Keratinocyte (primary cell): ENCODE data around the gene ST3GAL5.

ENCODE experiments used
- EZH2 ChIP-seq: IDR thresholded peaks from one replicate; pipeline ENCODE4 v1.6.1; 2012; ENCODE audit warnings: inconsistent platforms, mild to moderate bottlenecking, low read length, moderate library complexity
- TF ChIP-seq, protein P1 (sequence below), 3 experiments: IDR thresholded peaks in 1 of 3; conservative IDR thresholded peaks in 1 of 3; optimal IDR thresholded peaks in 1 of 3; 2 replicates in 2 of 3; 3 replicates in 1 of 3; pipeline versions ENCODE3 to v1.5.1; 2011; ENCODE audit warnings: low read length in 3 of 3, mild to moderate bottlenecking in 3 of 3, moderate library complexity in 2 of 3, control low read depth in 1 of 3, inconsistent platforms in 1 of 3; ENCODE audit not compliant: insufficient read depth in 2 of 3; ENCODE audit errors: extremely low read depth in 1 of 3

DNA sequence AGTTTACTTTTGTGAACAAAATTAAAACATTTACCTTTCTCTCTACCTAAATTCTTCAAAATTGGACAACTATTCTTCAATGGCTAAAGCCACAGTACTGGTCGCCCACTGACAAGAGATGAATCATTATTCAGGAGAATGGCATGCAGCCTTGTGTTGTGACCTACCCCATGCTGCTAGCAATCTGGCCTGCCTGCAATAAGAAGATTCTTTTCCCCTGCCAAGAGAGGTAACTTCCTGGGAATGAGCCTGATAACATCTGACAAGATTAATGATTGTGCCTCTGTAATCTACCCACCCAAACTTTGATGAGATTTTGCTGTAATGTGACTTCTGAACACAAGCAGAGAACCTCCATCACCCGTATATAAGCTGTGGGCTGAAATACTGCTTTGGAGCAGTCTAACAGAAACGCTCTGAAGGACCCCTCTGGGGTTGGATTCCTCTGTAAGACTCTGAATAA, 47.0 kb upstream of the ST3GAL5 start:
- TF ChIP-seq, protein P1, sequence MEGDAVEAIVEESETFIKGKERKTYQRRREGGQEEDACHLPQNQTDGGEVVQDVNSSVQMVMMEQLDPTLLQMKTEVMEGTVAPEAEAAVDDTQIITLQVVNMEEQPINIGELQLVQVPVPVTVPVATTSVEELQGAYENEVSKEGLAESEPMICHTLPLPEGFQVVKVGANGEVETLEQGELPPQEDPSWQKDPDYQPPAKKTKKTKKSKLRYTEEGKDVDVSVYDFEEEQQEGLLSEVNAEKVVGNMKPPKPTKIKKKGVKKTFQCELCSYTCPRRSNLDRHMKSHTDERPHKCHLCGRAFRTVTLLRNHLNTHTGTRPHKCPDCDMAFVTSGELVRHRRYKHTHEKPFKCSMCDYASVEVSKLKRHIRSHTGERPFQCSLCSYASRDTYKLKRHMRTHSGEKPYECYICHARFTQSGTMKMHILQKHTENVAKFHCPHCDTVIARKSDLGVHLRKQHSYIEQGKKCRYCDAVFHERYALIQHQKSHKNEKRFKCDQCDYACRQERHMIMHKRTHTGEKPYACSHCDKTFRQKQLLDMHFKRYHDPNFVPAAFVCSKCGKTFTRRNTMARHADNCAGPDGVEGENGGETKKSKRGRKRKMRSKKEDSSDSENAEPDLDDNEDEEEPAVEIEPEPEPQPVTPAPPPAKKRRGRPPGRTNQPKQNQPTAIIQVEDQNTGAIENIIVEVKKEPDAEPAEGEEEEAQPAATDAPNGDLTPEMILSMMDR (optimal IDR thresholded peaks at IDR 0.05 in 1 of 3, IDR thresholded peaks at IDR 0.05 in 1 of 3, conservative IDR thresholded peaks at IDR 0.05 in 1 of 3; ENCODE audit: extremely low read depth in 1 of 3, insufficient read depth in 2 of 3, low read length in 3 of 3) = no peak
- no peak for TF ChIP-seq EZH2
